Measurements from ENCODE around the gene GINS2.

DNA sequence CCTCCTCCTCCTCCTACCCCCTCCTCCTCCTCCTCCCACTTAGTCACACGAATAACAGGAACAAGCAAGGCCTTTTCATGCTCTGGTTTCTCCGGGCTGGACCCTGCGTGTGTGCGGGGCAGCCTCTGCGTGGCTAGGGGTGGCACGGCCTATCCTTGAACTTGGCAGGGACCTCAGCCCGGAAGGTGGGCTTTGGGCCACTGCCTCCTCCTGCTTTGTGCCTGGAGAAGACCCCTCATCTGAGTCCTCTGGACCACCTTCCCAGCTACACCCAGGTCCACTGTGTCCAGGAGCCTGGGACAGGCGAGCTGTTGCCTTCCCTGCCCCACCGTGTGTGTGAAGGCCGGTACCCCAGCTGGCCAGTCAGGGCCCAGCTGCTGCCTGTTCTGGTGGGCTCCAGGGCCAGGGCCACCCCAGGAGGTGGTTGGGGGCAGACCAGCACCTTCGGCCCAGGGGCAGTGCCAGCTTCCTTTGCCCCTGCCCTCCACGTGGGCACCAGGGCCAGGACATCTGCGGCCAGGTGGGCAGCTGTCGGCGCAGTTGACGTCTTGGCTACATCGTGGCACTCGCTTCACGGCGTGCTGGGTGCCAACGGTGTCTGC is 35.4 kb downstream of the GINS2 start:
- TF ChIP-seq, protein P1, sequence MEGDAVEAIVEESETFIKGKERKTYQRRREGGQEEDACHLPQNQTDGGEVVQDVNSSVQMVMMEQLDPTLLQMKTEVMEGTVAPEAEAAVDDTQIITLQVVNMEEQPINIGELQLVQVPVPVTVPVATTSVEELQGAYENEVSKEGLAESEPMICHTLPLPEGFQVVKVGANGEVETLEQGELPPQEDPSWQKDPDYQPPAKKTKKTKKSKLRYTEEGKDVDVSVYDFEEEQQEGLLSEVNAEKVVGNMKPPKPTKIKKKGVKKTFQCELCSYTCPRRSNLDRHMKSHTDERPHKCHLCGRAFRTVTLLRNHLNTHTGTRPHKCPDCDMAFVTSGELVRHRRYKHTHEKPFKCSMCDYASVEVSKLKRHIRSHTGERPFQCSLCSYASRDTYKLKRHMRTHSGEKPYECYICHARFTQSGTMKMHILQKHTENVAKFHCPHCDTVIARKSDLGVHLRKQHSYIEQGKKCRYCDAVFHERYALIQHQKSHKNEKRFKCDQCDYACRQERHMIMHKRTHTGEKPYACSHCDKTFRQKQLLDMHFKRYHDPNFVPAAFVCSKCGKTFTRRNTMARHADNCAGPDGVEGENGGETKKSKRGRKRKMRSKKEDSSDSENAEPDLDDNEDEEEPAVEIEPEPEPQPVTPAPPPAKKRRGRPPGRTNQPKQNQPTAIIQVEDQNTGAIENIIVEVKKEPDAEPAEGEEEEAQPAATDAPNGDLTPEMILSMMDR (IDR thresholded peaks at IDR 0.05): no peak
- TF ChIP-seq POLR2A (IDR thresholded peaks at IDR 0.05) (no peak), POLR2AphosphoS5 (IDR thresholded peaks at IDR 0.05) (no peak), EP300 (IDR thresholded peaks at IDR 0.05) (no peak)

Measured in stomach (tissue), 4 donors.